GM21390 (cell line): ENCODE results near the gene UBE2V1.
"Not testable (repeated sequence)": the region's sequence is repeated elsewhere in the genome, so short reads cannot be mapped to it uniquely, and the experiment has no call there.

Source experiments
- ATAC-seq: cut with Tn5 transposase; IDR thresholded peaks from one replicate; pipeline ENCODE4 v1.9.1; 2021; ENCODE audit not compliant: unreplicated experiment

The UBE2V1 gene

DNA sequence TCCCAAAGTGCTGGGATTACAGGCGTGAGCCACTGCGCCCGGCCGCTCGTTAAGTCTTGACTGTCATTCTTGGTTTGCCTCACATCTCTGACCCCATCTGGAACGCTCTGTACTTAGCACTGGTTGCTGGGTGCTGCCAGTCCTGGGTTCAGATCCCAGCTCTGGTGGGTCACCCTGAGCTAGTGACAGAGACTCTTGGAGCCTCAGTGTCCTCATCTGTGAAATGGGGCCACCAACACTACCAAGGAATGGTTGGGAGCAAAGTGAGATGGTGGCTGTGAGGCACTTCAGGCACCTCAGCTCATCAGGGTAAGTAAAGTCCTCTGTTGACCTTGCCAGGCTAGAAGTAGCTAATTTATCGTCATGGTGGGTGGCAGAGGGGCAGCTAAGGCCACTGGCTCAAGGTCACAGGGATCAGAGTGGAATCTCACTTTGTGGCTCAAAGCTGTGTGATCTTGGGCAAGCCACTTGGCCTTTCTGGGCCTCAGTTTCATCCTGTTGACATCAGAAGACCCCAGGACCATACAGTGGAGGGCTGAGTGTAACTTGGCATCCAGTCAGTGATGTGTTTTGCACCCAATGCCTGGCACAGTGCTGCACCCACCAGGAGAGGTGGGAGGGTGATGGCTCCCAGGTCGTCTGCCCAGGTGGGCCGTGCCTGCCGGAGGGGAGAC lies 46.7 kb downstream of the UBE2V1 start:
- ATAC-seq = no peak

GRCh38 chr20:50065325-50065615 lies 47.7 kb downstream of the UBE2V1 start:
- ATAC-seq = no peak

DNA sequence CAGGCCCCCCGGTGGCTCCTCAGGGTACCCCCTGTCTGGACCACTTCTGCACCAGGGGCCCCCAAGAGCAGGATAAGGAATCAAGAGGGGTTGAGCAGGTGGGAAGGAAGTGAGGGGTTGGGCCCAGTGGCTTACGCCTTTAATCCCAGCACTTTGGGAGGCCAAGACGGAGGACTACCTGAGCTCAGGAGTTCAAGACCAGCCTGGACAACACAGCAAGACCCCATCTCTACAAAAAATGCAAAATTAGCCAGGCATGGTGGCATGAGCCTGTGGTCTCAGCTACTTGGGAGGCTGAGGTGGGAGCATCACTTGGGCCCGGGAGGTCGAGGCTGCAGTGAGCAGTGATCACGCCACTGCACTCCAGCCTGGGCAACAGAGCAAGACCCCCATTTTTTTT lies 49.2 kb downstream of the UBE2V1 start:
- not testable (repeated sequence) for ATAC-seq

GRCh38 chr20:50062006-50062838 lies 50.7 kb downstream of the UBE2V1 start:
- ATAC-seq = no peak

- no peak for ATAC-seq
These were observed 51.6 kb downstream of the UBE2V1 start for GRCh38 chr20:50061151-50062005.

DNA sequence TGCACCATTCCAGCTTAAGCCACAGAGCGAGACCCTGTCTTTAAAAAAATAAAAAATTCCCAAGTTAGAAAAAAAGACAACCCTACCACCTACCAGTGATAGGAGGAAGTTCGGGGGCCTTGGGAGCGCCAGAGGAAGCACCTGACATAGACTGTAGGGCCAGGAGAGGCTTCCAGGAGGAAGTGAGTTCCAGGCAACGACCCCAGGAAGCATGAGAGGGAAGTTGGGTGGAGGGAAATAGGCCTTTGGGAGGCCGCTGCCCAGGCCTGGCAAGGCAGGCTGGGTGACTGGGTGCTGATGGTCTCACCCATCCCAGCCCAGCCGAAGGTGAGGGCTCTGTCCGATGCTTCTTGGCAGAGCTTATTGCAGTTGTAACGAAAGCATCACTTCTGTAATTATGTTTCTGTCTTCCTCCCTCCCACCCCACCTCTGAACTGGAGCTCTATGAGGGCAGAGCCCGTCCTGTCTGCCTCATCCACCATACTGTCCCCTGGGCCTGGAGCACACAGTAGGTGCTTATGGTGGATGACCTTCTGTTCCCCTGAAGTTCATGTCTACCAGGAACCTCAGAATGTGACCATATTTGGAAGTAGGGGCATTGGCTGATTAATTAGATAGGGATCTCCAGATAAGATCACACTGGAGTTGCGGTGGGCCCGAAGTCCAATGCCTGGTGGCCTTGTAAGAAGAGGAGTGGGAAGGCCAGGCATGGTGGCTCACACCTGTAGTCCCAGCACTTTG lies 54.1 kb downstream of the UBE2V1 start:
- no peak for ATAC-seq

DNA sequence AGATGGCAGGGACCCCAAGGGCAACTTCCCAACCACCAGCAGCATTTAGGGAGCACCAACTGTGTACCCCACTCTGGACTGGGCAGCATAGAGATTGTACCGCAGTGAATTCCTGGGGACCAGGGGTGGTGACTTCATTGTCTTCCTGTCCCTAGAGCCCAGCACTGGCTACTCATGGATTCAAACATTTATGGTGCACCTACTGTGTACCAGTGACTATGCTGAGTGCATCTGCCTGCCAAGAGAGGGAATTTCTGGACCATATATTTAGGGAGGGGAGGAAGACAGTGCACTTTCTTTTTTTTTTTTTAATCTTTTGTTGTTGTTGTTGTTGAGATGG lies 55.3 kb downstream of the UBE2V1 start:
- no peak for ATAC-seq

- ATAC-seq = no peak
These were observed 55.8 kb downstream of the UBE2V1 start for GRCh38 chr20:50056951-50057713.

DNA sequence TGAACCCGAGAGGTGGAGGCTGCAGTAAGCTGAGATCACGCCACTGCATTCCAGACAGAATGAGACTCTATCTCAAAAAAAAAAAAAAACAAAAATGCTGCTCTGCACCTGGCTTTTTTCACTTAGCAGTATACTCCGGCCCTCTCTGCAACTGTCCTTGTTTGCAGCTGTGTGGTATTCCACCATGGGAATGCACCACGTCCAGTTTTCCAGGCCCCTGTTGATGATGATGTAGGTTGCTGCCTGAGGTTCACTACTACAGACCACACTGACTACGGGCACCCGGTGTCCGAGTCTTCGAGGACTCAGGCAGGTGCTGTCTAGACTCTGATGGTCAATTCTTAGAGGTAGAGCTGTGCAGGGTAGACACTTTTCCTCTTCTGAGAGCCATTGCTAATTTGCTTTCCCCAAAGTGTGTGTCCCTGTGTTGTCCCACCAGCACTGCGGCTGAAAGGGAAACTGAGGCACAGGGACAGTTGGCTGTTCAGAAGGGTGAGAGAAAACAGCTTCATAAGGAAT lies 56.5 kb downstream of the UBE2V1 start:
- ATAC-seq = no peak

GRCh38 chr20:50055524-50056083 lies 57.3 kb downstream of the UBE2V1 start:
- no peak for ATAC-seq

DNA sequence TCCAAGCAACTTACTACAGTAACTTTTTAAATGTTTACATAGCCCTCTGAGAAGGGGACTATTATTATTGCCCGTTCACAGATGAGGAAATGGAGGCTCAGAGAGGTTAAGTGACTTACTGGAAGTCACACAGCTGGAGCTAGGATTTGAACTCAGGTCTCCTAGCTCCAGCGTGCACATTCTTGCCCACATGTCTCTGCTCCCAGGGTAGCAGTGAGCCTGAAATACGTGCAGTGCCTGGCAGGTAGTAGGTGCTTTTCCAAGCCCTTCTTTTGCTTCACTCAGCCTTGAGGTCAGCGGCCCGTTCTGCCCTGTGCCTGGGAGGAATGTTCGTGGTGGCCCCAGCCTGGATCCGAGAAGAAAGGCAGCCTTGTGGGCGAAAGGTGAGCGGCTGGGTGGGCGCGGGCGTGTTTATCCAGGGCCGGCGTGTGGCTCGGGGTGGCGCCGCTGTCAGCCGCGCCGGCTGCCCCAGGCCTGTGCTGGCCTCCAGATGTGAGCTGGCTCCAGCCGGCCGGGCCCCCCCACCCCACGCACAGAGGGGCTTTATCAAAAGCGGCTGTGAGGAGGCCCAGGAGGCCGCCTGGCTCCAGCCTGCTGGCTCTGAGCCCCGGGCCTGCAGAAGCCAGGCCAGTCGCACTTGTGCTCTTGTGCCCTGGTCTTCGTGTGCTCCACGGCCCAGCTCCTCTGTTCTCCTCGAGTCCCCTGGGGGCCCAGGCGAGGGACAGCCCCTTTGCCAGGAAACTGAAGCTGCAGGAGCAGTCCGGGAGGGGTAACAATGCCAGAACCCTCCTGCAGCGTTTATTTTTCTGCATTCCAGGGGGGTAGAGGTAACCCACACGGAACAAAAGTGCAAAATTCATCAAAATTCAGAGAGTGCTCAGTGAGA lies 58.1 kb downstream of the UBE2V1 start:
- ATAC-seq = no peak

GRCh38 chr20:50054231-50054547 lies 58.8 kb downstream of the UBE2V1 start:
- no peak for ATAC-seq

DNA sequence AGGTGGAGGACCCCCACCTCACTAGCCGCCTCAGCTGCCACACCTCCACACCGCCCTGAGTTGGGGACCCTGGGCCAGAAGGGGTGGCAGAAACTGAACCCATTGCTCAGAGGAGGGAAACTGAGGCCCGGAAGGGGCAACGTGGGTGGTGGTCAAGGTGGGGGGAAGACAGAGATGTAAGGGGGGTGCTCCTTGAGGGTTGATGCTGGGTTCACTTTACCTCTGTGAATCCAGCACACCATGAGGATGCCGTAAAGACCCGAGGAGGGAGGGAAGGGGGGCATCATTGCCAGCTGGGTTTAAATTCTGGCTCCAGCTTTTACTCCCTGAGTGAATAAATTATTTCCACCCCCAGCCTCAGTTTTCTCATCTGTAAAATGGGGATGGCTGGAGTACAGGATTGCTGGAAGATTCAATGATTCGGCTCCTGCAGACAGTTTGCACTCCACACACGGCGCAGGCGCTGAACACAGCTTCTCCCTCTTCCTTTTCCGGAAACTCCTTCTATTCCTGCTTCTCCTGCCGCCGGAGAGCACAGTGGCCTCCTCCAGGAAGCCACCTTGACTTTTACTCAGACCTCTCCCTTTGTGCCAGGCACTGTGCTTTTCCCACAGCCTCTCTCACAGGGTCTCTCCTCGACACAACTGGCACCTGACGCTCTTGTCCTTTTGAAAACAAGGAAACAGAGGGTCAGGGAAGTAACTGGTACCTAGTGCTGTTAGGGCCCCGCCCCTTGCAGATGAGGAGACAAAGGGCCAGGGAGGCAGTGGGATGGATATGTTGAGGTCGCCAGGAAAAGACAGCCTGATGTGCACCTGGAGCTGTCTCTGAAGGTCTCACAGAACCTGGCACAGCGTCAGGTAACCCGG lies 59.4 kb downstream of the UBE2V1 start:
- ATAC-seq = no peak

DNA sequence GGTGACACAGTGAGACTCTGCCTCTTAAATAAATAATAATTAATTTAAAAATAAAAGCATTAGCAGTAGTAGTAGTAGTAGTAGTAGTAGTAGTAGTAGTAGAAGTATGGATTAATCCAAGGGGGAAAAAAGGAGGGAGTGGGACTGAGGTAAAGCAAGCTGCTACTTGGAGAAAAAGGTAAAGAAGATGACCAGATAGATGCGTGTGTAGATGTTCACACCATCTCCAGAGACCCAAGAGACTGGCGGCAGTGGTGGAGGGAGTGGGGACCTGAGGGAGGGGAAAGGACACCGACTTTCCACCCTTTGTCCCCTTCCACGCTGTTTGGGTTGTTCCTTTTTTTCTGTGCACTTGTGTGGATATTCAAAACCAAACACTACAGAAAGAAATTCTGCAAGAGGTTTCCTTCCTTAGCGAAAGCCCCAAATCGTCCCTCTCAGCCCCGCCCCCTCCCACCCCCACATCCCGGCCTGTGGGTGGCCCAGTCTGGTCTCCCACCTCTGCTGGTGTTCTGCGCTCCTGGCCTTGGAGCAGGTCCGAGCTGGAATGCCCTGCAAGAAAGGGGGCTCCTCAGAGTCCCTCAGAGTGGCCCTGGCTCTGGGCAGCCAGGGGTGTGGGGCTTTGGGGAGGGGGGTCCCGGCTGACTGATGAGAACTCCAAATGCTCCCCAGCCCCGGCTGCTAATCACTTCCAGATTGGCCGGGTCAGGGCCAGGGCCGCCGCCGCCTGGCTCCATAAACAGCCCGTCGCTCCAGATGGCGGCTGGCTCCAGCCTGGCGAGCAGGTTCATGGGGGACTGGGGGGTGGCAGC lies 60.2 kb downstream of the UBE2V1 start:
- ATAC-seq = no peak

DNA sequence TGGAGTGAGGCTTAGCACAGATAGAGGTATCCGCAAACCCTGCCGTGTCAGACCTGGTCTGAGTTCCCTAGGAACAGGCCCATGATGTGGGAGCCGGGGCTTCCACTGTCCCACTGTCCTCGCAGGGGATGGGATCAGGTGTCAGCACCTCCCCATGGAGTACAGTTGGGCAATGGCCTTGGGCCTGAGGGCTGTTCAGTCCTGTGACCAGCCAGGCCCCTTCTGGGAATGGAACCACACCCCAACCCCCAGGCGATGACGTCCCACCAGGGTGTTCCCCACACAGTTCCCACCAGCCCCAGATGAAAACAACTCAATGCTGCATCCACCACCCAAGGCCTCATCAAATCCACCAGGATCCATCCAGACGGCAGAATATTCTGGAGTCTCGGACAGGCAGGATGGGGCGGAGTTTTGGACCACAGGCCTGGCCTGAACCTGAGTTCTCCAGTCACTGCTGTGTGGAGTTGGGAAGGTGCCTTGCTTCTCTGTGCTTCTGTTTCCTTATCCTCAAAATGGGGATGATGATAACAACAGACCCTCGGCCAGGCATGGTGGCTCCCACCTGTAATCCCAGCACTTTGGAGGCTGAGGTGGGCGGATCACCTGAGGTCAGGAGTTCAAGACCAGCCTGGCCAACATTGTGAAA lies 62.2 kb downstream of the UBE2V1 start:
- ATAC-seq = no peak

DNA sequence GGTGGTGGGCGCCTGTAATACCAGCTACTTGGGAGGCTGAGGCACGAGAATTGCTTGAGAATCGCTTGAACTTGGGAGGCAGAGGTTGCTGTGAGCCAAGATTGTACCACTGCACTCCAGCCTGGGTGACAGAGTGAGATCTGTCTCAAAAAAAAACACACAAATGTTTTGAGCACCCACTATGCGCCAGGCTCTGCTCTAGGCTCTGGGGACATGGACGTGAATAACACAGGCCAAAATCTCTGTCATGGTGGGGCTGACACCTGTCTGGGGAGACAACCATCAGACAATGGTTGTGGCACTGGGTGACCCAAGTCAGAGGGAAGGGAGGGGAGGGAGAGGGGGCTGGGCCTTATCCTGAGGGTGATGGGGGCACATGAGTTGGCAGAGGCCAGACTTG lies 62.7 kb downstream of the UBE2V1 start:
- no peak for ATAC-seq
